ENCODE results near the gene SPAG16.

SPAG16 gene

DNA sequence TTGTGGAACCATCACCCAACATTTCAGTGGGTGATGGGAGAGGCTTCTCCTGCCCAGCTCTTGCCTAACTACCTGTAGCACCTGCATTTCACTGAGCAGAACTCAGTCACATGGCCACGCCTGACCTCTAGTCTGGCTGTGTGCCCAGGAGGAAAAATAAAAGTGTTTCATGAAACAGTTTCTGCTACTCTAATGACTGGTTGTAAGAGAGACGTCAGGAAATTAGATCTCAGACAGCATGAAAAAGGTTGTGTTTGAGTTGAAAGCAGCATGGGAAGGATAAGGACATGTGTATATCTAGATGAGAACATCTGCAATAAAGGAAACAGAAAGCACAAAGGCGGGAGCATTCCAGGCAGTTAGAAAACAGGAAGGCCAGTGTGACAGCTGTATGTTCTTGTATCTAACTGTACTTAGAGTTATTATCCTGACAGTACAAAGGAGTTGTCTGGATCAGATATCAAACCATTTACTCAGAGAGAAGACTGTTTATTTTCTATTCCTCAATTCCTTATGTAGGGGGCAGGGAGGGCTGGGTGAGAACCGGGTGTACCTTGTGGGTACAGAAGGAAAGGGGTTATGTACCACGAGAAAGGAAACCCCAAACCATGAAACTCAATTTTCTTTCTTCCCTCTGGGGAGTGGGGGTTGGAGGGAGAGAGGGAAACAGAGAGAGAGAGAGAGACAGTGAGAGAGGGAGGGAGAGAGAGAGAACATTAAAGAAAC is 819.2 kb downstream of the SPAG16 start:
- DNase-seq, result no peak

DNA sequence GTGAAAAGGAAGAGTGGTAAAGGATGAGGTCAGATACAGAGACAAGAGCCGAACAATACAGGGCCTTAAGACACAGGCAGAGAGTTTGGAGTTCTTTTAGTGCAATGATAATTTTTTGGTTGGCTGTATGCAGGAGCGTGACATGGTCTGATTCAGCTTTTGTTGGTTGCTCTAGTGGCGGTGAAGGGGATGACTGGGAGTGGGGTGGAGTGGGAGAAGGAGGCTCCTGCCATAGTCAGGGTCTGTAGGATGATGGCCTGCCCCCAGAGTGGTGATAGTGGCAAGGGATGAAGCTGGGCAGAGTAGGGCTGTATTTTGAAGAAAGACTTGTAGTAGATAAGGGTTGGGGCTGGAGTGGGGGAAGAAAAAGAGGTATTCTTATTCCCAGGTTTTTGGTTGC is 820.0 kb downstream of the SPAG16 start:
- no peak for DNase-seq

DNA sequence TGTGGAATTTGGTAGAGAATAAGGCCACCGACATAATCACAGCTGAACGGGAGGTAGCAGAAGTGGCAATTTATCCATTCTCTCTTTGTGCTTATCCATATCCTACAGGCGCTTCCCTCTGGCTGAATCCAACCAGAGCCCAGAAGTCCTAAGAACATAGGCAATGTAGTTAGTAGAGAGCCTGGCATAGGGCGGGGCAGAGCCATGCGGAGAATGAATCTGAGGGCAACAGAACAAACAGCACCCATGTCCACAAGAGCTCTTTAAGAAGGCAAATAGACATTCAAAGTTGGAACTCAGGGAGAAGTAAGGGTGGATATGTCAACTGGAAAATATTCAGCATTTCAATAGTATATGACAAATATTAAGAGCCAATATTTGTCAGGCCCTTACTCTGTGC is 820.7 kb downstream of the SPAG16 start:
- no peak for DNase-seq

DNA sequence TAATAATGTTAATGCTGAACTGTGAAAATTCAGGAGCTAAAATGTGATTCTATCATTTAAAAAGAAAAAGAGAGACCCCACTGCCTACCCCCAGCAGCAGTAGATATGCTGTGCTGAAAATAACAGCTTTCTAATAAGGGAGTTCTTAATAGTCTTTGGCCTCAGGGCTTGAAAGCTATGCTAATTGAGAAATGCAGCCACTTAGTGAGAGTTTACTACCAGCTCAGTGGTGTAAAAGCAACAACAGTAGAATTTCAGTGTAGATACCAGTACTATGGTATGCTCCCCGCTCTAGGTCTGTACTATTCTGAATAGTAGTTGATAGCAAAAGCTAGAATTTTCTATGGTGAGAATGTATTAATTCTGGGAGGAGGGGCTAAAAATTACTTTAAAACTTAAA is 823.5 kb downstream of the SPAG16 start:
- DNase-seq, result no peak

DNA sequence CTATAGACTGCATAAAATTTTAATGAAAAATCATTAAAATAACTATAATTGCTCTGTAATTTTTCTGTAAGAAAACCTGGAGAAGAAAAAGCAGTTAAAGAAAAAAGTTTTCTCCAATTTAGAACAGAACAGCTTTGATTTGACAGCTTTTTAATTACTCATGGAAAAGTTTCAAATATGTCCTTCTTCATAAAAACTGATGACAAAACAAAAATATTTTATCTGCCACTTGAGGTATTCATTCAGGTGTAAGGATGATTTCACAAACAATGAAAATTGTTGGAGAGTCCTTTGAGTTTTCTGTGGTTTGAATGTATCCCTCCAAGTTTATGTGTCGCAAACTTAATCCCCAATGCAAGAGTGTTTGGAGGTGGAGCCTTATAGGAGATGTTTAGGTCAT is 824.3 kb downstream of the SPAG16 start:
- no peak for DNase-seq

DNA sequence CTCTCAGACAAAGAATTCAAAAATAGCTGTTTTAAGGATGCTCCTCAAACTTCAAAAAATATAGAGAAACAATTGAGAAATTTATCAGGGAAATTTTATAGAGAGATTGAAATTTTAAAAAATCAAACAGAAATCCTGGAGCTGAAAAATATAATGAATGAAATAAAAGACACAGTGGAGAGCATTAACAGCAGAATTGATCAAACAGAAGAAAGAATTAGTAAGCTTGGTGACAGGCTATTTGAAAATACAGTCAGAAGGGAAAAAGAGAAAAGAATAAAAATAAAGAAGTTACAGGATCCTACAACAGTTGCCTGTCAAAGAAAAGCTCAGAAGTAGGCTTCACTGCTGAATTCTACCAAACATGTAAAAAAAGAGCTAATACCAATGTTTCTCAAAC is 832.8 kb downstream of the SPAG16 start:
- DNase-seq, result no peak

DNA sequence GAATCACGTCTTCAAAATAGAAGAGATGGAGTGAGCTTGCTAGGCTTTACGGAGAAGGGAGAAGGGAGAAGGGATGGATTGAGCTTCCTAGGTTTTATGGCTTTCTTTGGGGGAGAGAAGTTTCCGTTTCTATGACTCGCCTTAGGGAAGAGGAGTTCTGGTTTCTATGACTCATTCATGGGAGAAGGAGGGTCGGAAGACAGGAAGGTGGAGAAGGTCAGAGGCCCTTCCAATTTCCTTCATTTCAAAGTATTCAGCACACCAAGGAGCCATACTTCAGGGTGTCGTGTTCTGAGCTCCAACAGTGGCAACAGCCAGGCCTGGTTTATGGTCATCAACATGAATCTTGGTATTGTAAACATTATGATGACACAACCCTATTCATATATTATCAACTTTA is 841.9 kb downstream of the SPAG16 start:
- DNase-seq, result no peak

DNA sequence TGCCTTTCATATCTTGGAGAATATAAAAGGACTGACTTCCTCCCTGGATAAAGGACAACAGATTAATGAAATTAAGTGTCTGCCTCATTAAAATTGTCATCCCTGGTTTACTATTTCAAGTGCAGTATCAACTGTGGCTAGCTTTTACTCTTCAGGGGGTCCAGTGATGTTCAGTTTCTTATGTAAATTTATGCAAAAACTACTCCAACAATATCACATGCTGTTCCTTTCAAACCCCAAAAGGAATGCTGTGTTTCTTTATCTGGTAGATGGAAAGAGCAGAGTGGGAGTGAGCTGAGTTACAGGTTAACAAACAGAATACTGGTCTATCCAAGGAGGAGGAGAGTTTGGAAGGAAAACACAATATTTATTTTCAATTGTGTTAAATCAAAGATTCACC is 842.9 kb downstream of the SPAG16 start:
- no peak for DNase-seq

DNA sequence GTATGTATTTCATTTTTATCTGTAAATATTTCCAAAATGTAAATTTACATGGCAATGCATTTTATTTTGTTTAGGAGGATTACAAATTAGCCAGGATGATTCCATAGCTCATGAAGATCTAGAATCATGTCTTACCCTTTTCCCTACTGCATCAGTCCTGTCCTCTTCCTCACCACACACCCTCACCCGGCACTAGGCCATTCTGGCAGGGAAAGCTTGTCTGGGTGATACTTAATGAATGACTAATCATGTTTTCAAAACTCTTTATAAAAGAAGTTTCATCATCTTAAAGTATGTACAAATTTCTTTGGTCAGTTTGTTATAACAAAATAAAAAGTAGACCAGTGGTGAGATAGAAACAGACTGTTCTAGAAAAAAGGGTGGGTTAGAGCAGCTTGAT is 843.3 kb downstream of the SPAG16 start:
- DNase-seq, result no peak

DNA sequence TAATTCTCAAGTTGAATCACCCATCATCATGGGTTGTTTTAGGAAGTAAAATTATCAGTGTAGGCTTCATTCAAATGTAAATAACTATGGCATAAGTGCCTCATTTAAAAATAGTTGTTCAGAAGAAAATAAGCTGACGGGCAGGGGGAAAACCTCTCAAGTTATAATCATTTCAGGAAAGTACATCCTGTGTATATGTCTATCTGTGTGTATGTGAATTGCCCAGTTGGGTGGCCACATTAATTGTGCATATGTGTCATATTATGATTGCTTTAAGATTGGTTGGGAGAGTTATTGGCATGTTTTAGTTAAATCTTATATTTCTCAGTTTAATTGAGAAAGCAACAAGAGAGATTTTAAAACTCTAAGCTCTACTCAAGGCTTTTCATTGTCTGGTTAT is 843.8 kb downstream of the SPAG16 start:
- no peak for DNase-seq

DNA sequence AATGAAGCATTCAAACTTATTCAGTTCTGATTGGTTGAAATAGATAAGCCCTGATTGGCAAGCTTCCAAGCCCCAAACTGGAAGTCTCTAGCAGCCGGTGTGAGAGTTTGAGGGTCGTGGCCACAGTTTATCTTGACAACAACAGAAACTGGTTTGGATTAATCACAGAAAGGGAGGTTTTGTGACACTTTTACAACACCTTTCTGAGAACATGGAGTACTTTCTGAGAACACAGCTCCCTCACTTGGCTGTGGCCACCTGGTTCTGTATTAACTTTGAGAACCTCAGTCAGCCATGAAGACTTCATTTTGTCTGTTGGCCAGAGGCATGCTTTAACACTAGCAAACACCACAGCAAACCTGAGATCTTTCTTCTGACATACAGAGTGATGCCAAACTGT is 845.9 kb downstream of the SPAG16 start:
- DNase-seq, result no peak

DNA sequence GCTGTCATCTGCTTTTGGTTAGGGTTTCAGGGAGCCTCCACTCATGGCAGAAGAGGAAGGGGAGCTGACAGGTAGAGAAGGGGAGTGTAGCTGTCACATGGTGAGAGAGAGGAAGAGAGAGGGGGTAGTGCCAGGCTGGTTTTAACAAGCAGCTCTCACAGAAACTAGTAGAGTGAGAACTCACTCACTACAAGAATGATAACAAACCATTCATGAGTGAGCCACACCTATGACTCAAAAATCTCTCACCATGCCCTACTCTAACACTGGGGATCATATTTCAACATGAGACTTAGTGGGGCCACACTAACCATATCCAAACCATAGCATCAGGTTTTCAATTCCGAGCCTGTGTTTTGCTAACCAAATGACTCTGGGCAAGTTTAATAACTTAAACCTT is 851.7 kb downstream of the SPAG16 start:
- DNase-seq, result no peak

DNA sequence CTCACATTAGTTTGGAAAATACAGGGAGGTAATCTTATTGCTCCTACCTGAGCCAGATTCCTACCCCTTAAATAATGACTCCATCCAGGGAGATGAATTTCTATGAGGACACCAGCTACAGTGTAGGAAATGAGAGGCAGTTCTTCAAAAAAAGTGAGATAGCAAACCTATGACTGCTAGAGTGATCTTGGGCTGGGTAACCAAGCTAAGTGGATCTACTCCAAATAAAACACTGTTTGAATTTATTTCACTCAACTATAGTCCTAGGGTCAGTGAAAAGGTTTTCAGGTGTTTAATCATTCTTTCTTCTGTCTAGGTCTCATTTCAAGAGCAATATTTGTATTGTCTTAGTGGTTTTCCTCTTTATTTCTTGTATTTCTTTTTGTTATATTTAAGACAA is 854.5 kb downstream of the SPAG16 start:
- no peak for DNase-seq

DNA sequence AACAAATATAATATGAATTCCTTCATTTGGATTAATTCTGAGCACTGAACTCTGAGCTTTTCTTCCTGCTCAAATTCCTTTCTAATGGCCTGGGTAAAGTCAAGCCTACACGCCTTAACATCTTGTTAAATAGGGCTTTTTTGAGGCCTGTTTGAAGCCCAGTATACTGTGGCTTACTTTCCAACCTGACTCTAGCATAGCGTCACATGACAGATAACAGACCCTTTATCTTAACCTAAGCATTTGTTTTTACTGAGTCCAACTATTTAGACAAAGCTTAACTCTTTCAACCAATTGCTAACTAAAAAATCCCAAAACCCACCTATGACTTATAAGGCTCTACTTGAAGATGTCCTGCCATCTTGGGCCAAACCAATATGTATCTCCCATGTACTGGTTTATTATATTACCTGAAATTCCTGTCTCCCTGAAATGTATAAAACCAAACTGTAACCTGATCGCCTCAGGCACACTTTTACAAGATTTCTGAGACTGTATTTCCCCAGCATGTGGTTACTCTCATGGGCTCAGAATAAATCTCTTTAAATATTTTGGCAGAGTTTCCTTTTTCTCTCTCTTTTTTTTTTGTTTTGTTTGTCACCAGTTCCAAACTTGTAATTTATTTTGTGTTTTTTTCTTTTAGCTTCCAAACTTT is 855.5 kb downstream of the SPAG16 start:
- DNase-seq, result no peak

DNA sequence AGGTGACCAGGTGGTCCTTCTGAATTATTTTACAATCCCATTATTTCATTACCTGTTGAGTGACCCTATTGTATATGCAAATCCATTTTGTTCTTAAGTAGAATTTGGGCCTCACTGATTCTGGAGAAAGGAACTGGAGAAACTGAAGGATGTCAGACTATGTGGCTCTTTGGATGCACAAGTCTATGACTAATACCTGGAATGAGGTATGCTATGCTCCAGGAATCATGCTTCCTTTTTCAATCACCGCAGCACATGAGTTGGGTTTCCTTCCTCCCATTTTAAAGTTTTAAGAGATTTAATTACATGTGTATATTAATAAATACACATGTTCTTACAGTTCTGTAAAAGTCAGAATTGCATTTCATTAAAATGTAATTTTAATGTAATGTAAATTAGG is 872.7 kb downstream of the SPAG16 start:
- no peak for DNase-seq

DNA sequence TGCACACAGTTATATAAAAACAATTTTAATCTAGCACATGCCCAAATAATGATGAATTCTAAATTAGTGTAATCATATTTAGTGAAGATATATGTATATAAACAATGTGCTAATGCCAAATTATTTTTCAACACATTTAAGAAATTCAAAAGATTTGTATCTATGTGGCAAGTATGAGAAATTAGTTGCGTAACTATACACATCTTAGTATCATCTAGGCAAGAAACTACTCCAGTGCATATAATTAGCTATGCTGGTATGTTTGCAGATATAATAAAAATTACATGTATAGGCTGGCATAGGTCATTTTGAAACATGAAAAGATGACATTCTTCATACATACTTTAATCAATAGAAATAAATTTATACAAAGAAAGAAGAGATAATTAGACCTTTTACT is 874.6 kb downstream of the SPAG16 start:
- DNase-seq, result no peak

DNA sequence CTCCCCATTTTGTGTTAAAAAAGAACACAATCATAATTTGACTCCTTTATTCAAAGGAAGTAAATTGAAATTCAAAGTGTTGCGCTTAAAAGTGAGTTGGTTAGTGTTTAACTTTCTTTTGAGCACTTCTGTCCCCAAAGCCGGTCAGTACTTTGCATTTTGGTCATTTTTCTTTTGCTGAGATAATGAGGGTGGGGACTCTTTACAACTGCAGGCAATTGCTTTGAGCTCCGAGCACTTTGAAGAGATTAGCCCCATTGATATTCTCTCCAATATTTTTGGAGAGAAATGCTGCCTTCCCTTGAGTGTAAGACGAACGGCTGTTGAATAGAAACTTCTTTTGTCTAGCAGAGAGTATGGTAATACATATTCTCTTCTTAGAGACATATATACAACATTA is 885.0 kb downstream of the SPAG16 start:
- DNase-seq, result no peak

DNA sequence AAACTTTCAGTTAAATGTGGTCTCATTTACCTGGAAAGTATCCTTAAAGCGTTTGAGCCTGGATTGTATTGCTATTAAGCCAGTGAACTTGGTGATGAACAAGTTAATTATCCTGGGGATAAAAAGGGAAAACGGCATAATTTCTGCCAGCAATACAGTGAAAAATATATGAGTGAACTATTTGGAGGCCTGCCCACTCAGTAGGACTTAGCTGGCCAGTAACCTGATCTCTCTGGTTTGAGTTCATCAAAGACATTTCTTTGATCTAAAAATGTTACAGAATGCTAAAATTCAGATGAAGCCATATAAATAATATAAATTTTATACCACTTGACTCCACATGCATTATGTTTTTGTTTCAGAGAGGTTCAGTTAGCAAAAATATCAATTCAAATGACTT is 885.5 kb downstream of the SPAG16 start:
- DNase-seq, result peak; percentile 2

DNA sequence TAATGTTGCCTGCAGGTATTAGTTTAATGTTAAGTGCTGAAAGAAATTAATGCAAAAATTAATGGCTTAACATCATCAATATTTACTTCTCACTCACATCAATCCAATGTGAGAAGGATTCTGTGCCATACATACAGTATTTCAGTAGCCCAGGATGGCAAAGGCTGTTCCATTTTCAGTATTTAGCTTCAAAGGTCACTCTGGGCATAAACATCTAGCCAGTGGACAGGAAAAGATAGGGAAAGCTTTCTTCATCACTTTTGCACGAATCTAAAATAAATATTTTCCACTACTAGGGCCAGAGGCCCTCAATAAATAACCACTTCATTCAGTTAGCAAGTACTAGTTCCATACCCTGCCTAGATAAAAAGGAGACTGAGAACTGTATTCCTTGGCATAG is 890.3 kb downstream of the SPAG16 start:
- no peak for DNase-seq

DNA sequence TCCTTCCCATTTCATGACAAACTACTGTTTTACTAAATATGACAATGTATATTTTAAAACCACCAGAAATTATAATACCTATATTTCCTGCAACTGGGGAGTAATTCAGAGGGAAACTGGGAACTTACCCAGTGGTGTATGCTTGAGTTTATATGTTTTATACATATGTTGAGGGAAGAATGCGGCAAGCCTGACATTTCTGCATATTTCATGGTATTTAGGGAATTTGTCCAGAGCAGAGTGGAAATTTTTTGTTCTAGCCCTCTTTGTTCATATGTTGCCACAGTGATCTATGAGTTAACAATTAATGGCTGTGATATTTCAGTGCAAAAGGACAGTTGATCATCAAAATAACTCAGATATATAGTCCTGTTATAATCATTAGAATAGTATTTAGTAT is 895.8 kb downstream of the SPAG16 start:
- DNase-seq, result no peak

DNA sequence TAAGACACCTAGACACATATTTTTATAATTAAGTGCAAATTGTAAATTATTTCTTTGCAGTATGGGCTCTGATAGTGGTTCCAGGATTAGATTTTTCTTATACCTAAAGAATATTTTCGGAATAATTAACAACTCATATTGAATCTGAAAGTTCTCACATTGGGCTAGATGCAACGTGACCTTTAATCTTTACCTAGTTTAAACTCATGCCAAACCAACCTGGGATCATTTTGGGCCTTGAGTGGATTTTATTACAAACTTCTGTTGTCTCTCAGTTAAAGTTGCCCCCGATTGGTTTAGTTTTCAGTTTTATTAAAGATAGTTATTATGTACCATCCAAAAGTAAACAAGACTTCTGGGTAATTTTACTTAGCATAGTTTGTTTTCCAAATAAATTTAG is 896.4 kb downstream of the SPAG16 start:
- DNase-seq, result no peak

DNA sequence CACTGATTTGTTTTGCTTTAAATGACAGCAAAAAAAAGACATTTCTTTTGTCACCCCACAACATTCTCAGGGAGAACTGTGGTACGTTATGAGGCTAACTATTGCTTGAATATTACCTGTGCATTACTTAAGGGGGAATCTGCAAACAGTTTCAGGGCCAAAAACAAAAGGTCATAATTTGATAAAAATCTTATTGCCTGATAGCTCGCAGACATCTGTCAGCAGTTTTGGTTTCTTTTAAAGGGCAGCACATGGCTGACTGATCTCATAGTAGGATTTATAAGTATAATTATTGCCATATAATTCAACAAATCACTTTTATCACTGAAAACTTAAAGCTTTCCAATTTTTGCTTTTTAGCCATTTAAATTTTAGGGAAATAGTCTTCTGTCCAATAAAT is 900.2 kb downstream of the SPAG16 start:
- no peak for DNase-seq

DNA sequence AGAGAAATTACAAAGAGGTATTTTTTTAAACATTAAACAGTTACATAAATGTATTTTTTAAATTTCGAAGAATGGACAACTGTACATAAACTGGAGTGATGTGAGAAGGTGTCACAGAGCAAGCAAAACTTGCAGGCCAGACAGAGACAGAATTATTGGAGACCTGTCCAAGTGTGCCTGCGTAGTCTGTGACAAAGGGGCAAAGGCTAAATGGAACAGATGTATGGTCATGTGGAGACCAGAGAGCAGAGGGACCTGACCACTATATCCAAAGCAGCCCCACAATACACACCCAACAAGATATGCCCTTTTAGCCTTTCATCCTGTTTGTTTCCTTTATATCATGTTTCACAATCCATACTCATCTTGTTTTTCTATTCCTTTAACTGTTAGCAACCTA is 901.3 kb downstream of the SPAG16 start:
- DNase-seq, result no peak

DNA sequence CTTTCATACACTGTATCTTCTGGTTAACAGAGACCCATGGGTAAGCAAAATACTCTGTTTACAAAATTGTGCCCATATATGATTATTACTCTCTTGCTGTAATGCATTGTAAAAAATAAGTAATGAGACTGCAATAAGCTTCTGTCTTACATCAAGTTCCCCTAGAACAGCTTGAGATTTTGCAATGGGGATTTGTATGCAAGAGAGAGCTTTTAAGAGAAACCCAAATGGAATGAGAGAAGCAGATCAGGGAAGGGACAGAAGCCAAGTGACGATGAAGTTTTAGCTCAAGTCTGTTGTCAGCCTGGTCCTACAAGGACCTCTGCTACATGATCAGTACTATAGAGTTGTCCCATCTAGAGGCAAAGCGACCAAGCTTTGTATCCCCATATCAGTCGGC is 908.4 kb downstream of the SPAG16 start:
- no peak for DNase-seq

DNA sequence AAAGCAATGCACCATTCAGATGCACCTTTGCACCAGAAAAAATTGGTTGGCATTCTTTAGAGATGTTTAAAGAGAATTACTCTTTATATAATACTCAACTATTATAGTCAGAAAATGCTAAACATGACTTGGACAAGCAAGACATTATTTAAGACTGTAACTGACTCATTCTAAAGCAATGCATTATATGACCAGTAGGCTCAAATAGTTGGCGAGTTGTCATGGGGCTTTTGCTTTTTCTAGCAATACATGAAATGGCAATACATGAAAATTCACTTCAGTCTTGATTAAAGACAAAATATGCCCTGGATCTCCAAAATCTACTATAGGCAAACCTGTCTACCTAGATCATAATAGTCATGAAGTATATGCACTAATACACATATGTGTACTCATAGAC is 909.7 kb downstream of the SPAG16 start:
- DNase-seq, result peak; percentile 49
